GM21529 (cell line): ENCODE results near the gene ARSK.

Experiments
- ATAC-seq: cut with Tn5 transposase; IDR thresholded peaks from one replicate; pipeline ENCODE4 v1.9.1; 2021; ENCODE audit not compliant: unreplicated experiment

The ARSK gene

DNA sequence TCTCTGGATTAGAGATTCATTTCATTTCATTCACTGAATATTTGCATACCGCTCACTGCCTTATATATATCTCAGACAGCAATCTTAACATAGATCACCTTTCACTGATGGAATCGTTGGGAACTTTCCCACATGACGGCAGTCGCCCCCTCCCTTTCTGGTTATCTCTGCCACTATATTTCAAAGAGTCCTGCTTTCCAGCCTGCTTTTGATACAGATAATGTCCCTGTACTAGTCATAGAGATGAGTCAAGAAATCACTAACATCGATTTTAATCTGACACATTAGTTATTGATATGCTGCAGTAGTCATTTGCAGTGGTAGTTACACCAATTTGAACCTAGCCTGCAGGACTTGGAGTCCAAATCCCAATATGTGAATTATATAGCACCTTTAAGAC lies 8.5 kb downstream of the ARSK start:
- no peak for ATAC-seq

DNA sequence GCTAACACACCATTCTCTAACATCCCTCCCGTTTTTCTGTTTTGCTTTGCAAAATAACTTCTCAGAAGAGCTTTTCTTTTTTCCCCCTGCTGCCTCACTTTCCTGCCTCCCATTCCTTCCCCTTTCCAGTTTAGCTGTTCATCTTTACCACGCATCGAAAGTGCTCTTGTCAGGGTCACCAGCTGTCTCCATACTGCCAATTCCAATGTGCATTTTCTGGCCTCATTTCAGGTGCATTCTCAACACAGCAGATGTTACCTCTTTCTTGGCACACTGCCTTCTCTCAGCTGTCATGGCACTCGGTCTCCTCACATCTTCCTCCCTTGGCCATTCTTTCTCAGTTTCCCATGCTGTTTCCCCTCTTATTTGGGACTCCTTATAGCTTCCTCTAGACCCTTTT lies 9.5 kb downstream of the ARSK start:
- no peak for ATAC-seq

DNA sequence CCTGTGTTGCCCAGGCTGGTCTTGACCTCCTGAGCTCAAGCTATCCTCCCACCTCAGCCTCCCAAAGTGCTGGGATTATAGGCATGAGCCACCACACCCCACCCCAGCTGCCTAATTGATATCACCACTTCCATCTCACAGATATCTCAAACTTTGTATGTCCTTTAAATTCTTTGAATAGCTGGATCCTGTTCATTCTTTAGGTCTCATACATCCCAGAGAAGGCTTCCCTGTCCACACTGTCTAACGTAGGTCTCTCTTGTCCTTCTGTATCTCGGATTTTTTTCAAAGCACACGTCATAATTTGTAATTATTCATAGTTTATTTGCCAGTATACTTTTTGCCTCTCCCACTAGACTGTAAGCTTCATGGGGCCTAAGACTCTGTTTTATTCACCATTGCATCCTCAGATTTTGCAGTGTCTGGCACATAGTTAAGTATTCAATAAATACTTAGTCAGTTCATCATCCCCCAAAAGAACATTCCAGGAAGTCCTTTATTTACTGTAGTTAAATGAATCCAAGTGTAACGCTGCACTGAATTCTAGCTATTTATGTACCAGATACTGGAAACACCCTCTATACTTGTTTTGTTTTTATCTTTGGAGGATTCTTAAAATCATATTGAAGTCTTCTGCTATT lies 10.5 kb downstream of the ARSK start:
- no peak for ATAC-seq

DNA sequence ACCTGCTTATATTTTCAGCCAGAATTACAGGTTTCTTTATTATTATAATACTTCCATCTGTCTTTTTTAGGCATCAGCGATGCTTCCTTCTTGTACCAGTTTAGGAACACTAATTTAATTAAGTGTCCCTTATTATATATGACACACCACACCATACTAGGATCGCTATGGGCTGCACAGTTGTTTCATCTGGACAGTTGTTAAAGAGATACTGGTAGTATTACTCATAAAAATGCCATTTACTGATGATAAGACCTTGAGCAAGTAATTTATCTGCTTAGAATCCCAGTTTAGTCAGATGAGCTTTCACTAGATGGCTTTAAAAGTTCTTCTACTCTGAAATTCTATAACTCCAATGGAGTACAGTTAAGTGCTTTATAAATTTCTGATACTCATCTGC lies 17.1 kb downstream of the ARSK start:
- no peak for ATAC-seq

DNA sequence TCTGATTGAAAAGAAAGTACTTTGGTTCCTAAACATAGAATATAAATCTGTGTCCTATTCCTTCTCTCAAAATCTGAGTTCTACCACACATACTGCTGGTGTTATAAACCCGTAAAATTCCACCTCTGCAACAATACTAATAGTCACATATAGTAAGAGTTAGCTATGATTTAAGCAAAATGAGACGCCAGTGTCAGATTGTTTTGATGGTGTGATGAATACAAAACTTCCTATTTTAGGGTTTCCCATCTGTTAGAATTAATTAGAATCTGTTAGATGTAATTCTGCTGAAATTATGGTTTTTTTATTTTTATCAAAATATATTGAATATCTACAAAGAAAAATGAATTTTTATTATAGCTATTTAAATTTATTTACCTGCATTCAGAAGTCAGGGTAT lies 26.7 kb downstream of the ARSK start:
- ATAC-seq, result no peak

DNA sequence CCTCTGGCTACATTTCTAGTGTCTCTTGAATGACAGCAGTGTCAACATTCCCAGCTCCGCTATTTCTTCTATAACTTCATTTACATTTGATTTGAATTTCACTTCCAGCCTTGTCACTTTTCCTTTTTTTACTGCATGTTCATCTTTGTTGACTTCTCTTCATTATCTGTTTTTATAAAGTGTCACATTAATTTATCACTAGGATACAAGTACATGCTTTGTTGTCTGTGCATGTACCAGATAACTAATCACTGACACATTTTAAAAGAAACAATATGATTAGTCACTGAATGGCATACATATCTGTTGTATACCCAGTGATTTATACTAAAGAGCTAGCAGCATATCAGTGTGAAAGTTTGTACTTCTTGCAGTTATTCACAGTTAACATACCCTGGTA lies 29.1 kb downstream of the ARSK start:
- no peak for ATAC-seq

DNA sequence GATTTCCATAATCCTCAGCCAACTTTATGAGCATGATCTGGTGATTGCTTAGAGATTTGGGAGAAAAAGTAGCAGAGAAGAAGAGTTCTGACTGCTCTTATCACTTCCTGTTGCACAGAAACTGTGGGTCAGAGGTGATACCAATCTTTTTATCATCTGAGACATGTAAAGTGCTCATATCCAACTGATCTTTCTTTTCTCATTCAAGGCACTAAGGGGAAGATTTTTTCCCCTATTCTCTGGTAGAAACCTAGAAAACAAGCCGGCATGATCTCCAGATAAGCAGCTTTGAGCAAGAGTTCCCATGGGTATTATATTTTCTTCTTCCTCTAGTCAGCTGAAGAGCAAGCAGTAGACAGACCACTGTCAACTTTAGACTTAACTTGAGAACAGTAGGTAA lies 36.0 kb downstream of the ARSK start:
- no peak for ATAC-seq

DNA sequence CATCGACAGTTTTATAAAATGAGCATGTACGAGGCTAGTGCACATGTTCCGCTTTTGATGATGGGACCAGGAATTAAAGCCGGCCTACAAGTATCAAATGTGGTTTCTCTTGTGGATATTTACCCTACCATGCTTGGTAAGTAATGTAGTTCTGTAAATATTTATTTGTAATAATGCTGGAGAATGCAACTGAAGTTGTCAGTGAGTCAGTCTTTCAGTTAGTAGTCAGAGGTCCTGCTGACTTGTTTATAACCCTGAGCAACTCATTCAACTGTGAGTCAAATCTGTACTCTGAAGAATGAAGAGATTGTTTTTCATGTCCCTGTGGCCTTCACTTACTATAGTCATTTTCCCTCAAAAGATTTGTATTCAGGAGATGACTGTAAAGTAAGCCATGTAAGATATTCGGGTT lies 36.6 kb downstream of the ARSK start:
- ATAC-seq, result peak; percentile 93

DNA sequence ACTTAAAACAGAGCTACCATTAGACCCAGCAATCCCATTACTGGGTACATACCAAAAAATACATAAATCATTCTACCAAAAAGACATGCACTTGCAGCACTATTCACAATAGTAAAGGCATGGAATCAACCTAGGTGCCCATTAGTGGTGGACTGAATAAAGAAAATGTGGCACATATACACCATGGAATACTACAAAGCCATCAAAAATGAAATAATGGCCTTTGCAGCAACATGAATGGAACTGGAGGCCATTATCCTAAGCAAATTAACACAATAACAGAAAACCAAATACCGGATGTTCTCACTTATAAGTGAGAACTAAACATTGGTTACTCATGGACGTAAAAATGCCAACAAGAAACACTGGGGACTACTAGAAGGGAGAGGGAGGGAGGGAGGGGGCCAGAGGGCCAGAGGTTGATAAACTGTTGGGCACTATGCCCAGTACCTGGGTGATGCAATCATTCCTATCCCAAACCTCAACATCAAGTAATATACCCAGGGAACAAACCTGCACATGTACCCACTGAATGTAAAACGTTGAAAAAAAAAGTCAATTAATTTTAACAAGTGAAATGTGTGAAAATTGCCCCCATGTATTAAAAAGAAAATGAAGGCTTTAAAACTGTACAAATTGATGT lies 40.5 kb downstream of the ARSK start:
- ATAC-seq, result no peak

DNA sequence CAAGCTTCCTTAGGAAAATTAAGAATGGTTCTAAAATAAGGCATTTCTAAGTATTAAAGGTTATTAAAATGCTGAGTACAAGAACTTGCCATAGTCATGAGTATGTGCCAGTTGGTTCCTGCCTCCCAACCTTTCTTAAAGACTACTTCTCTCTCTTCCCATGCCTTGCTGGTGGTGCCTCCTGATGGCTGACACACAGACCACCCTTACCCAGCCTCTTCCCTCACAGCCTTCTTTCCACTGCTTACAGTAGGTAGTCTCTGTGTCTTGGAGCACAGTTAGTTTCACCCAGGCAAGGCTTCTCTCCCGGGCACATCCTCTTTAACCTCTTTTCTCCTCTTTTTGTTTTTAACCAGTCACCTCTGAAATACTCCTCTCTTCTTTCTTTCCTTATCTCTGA lies 44.4 kb downstream of the ARSK start:
- no peak for ATAC-seq

DNA sequence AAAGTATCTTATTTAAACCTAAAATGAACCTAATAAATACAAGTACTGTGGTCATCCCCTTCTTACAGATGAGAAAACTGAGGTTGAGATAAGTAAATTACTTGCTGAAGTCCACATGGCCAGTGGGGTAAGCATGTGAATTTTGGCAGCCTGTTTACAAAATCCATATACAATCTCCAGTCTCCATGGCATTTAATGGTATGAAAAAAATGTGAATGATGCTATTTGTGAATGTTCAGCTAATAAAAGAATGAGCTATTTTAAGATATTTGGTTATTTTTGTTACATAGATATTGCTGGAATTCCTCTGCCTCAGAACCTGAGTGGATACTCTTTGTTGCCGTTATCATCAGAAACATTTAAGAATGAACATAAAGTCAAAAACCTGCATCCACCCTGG lies 45.7 kb downstream of the ARSK start:
- no peak for ATAC-seq

DNA sequence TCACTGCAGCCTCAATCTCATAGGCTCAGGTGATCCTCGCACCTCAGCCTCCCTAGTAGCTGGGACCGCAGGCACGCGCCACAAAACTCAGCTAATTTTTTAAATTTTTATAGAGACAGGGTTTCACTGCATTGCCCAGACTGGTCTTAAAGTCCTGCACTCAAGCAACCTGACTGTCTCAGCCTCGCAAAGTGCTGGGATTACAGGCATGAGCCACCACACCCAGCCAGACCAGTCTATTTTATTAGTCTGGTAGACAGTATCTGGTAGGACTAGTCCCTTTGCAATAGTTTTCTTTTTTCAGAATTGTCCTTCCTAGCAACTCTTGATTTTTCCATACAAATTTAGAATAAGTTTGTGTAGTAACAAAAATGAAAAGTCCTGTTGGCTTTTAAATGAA lies 50.9 kb downstream of the ARSK start:
- ATAC-seq, result no peak

DNA sequence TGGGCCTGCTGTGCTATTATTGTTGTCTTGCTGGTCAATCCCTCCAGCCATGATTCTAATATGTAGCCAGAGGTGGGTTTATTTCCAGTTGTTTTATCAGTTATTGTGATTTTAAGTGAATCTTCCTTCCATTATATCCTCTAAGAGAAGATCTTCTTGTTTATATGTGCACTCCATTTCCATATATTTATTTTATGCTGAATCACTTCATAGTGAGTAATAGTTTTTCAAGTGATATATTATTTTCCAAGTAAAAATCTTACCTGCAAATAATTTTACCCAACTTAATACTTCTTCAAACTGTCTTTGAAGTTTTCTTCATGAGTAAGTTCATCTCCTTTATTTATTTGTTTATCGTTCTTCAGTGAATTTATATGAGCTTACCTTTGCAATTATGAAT lies 51.5 kb downstream of the ARSK start:
- ATAC-seq, result no peak

DNA sequence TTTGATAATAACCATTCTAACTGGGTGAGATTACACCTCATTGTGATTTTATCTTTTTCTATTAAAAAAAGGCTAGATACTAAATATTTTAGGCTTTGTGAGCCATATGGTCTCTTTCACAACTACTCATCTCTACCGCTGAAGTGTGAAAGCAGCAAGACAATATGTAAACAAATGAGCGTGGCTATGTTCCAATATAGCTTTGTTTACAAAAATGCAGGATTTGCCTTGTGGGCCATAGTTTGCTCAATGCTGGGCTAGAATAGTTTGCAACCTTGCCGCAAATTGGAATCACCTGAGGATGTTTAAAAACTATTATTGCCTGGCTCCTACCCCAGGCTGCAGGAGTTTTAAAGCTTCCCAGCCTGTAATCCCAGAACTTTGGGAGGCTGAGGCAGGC lies 54.8 kb downstream of the ARSK start:
- ATAC-seq, result no peak

DNA sequence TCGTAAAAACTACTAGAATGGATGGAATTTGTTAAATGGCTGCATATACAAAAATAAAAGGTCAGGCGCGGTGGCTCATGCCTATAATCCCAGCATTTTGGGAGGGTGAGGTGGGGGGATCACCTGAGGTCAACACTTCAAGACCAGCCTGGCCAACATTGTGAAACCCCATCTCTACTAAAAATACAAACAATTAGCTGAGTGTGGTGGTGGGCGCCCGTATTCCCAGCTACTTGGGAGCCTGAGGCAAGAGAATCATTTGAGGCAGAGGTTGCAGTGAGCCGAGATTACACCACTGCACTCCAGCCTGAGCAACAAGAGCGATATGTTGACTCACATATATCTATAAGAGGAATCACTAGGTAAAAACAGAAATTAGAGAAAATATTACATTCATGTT lies 55.6 kb downstream of the ARSK start:
- no peak for ATAC-seq

DNA sequence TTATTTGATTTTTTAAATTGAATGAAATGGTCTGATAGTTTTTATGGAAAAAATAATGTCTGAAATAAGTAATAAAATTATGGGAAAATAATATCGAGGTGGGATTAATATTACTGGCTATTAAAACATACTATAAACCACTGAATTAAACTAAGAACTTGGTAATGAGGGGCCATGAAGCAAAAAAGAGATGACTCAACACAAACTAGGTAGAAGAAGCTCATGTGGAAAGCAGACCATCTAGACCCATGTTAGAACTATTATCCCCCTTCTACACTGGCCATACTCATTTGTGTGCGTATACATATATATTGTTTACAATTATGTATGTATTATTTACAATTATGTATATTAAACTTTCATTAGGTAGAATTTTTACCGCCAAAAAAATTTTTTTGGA lies 56.5 kb downstream of the ARSK start:
- ATAC-seq, result no peak

DNA sequence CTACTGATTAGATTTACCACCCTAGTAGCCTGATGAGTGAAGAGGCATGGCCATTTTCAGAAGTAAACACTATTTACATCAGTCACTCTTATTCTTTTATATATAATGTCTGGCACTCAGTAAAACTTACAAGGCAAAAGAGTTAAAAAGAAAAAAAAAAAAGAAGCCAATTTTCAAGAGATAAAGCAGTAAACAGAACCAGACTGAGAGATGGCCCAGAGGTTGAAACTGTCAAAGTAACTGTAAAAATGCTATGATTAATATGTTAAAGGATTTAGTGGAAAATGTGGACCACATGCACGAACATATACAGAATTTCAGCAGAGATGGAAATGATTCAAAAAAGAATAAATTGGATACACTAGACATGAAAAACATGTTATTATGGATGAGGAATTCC lies 58.6 kb downstream of the ARSK start:
- ATAC-seq, result no peak

DNA sequence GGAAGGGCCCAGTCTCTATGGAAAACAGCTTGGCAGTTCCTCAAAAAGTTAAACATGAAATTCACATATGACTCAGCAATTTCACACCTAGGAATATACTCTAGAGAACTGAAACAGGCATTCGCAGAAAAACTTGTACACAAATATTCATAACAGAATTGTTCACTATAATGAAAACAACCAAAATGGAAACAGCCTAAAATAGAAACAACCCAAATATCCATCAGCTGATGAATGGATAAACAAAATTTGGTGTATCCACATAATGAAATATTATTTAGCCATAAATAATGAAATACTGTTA lies 60.2 kb downstream of the ARSK start:
- ATAC-seq, result peak; percentile 58

DNA sequence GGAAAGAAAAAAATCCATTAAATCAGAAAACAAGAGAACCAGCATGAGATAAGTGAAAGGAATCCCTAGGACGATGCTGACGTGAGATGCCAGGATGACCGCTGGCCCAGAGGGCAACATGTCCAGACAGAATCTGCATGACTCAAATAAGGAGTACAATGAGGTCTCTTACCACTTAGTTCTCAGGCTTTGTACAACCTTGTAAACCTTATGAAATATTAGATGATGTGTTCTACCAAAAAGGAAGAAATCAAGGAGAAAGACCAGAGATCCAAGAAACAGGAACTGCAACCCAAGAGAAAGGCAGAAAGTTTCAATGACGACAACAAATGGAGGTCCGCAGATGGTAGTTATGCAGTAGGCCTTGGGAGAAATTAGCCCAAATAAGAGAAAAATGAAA lies 62.2 kb downstream of the ARSK start:
- ATAC-seq, result no peak

DNA sequence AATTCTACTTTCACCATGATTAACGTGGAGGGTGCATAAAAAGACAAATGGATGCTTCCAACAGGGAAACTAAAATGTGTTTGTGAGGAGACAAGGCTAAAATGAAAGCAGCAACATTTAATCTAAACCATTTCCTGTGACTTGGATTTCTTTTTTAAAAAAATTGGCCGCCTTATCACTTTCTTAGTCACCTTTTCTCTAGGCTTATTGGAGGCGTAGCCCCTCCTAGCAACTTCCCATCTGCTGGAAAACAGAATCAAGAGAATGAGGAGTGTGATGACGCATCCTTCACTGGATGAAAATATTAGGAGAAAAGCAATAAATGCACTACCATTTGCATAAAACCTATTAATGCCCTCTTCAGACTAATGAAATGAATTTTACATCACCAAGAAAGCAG lies 64.2 kb downstream of the ARSK start:
- no peak for ATAC-seq

DNA sequence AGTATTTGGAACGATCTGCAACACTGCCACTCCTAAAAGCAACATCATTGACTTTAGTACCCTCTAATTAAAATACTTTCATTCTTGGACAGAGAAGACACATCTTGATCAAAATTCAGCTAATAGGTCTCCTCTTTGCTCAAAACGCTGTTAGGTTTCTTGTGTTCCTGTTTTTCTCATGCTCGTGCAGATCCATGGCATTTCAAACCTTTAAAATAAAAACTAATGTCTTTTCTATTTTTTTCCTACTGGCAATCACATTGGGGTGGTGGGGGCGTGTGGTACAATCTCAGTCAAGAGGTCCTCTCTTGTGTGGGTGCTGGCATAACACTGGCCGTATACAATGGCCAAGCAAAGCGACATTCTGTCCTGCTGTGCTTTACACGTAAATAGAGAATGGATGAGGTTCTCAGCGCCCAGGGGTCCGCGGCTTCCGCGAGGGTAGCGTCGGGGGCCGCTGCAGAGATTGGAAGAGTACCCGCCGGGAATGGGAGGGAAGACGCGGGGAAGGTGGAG lies 64.7 kb downstream of the ARSK start:
- no peak for ATAC-seq

DNA sequence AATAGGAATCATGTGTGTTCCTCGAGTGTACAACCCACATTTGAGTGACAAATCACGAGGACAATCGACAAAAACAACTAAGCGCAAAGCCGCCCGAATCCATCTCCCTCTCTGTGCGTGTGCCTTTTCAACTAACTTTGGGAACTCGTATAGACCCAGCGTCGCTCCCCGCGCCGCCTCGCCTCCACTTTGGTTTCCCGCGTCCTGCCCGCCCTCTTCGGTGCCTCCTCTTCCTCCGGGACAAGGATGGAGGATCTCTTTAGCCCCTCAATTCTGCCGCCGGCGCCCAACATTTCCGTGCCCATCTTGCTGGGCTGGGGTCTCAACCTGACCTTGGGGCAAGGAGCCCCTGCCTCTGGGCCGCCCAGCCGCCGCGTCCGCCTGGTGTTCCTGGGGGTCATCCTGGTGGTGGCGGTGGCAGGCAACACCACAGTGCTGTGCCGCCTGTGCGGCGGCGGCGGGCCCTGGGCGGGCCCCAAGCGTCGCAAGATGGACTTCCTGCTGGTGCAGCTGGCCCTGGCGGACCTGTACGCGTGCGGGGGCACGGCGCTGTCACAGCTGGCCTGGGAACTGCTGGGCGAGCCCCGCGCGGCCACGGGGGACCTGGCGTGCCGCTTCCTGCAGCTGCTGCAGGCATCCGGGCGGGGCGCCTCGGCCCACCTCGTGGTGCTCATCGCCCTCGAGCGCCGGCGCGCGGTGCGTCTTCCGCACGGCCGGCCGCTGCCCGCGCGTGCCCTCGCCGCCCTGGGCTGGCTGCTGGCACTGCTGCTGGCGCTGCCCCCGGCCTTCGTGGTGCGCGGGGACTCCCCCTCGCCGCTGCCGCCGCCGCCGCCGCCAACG lies 65.3 kb downstream of the ARSK start, which contains the start of gene GPR150:
TSS of gene GPR150 (plus strand) at position 58 of the 840 bp plus-strand sequence. CDS start at position 247, 189 bp downstream.
- ATAC-seq, result peak; percentile 61
